T-helper 1 cell treated with Interleukin-12 subunit alpha and Interleukin-12 subunit beta and Interleukin-4 antibody, amounts not matched to agents 30 ng/mL and 1 ng/mL, for 36 hours (primary cell): Measurements from ENCODE around the gene CTNNA2. TPM values are rescaled to one million over a fixed set of nuclear protein-coding genes. Genes with fewer than 3 reads are reported as not detected.

Experiments
- intact Hi-C: fragments of 100-400 bp; cut with micrococcal nuclease; formaldehyde crosslinking; loops from one replicate; pipeline ENCODE4 v1.15.1; 2024
- total RNA-seq: library from RNA; stranded (reverse); gene quantifications from 2 replicates; pipeline ENCODE4 v1.2.3, GENCODE V29; 2022

The CTNNA2 gene
- total RNA-seq, 1 donor from 2014 or later: not detected

DNA sequence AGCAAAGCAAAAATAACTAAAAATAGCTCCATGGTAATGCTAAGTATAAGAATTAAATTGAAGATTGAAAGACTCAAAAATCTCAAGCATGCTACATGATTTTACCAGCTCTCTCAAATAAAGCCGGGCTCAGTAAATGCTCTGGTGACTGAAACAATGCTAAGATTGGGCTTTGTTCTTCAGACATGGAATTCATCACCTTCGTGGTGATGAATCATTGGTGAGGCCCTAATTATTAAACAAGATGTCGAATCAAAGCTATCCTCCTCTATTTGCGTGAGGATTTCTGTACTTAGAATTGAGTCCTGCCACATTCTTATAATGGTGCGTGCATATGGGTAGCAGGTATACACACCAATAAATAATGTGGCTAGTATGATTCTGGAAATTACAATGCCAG, 850.5 kb downstream of the CTNNA2 start:
- intact Hi-C loops: no loop called here

DNA sequence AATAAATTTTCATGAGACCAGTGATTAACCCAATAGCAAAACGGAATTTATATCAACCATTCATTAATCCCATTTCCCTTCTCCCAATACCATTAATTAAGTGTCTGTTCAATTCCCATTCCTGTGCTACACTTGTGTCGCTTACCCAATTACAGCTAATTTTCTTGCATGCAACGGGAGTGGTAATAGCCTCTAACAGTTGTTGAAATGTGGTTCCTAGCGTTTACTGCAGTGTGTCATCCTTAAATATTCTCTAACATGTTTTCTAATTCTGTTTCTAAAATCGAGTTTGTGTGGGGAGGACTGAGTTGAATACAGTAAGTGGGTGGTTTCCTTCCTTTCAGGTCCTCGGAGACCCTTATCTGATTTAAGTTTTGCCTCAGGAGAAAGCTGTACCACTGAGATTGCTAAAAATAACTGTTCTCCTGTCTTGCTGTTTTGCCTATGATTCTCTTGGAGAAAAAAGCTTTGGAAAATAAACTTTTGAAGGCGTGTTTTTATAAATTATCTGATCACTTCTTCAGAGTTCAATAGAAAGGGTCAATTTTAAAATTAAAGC, 851.0 kb downstream of the CTNNA2 start:
- intact Hi-C loops: no loop called here

GRCh38 chr2:80364524-80365212, 851.8 kb downstream of the CTNNA2 start:
- intact Hi-C loops: no loop called here

- intact Hi-C loops: no loop called here
Observed at GRCh38 chr2:80365762-80366161, 852.9 kb downstream of the CTNNA2 start.

DNA sequence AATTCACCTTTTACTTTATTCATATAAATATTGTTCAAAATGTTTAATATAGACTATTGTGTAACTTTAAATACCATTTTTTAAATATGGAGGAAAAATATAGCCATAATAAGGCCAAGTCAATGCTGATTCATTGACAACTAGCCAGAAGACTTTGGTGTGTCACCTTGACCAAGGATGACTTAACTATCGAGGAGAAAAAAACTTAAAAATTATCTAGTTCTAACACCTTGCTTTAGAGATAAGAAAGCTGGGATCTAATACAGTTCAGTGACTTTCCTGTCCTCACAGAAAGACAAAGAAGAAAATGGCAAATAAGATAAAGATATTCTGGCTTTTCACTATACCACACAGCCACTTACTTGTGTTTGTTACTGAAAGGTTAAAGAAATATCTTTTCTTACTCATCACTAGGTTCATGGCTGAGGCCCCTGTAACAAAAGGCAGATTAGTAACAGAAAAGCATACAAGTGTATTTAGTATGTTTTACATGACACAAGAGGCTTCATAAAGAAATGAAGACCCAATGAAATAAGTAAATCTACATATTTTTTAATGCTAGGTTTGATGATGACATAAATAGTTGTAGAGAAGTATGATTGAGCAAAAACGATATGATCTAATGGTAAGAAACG, 857.6 kb downstream of the CTNNA2 start:
- intact Hi-C loops: no loop called here

DNA sequence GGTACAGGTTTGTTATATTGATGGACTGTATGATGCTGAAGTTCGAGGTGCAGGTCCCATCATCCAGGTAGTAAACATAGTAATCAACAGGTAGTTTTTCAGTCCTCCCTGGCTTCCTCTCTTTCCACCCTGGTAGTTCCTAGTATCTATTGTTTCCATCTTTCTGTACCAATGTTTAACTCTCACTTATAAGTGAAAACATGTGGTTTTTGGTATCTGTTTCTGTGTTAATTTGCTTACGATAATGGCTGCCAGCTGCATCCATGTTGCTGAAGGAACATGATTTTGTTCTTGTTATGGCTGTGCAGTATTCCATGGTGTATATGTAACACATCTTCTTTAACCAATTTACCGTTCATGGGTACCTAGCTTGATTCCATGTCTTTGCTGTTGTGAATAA, 861.3 kb downstream of the CTNNA2 start:
- intact Hi-C loops: no loop called here

DNA sequence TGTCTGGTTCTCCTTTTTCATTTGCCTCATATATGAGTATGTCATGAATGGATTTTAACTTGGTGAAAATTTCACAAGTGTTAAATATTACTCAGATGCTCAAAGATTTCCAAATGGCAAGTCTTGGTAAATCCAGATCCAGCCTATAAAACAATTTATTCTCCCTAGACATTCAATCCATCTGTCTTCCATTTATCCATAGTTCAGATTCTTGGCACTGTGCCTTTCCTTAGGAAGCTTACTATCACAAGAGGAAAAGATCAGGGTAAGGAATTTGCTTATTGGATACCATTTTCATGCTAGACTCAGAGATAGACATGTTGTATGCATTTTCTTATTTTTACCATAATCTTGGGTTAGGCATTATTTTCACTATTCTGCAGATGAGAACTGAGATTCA, 864.2 kb downstream of the CTNNA2 start:
- intact Hi-C loops: no loop called here

DNA sequence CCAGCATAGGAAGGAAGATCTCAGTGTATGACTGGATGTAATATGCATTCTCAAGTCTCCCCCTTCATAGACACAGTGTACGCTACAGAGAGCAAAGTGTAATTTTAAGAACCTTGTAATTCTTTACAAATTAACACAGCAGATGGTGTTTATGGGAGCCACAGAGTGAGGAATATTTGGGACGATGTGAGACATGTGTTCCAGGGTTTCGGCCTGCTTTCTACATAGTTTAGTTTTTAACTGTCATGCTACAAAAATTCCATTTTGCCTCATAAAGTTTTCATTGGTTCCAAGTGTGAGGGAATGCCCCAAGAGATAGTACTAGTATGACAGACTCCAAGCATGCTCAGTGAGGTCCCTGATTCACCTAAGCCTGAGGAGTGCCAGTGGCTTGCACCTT, 867.9 kb downstream of the CTNNA2 start:
- intact Hi-C loops: no loop called here

- intact Hi-C loops: no loop called here
Observed at GRCh38 chr2:80381666-80382065, 868.8 kb downstream of the CTNNA2 start.

DNA sequence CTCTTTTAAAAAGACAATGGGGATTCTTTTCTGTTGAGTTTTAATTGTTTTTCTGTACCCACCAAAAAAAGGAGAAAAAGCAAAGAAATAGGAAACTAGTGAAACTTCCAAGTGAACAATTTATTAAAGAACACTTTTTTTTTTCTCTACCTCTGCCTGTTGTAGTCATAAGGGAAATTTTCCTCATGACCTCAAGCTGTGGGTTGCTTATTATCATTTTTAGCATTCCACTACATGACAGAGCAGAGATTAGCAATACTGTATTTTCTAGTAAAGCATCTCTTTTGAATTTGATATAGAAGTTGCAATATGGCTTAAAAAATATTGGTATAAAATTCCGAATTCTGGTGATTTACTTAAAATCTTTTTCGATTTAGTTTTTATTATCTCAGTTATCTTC, 879.6 kb downstream of the CTNNA2 start:
- intact Hi-C loops: no loop called here

GRCh38 chr2:80393991-80394390, 881.1 kb downstream of the CTNNA2 start:
- intact Hi-C loops: no loop called here

DNA sequence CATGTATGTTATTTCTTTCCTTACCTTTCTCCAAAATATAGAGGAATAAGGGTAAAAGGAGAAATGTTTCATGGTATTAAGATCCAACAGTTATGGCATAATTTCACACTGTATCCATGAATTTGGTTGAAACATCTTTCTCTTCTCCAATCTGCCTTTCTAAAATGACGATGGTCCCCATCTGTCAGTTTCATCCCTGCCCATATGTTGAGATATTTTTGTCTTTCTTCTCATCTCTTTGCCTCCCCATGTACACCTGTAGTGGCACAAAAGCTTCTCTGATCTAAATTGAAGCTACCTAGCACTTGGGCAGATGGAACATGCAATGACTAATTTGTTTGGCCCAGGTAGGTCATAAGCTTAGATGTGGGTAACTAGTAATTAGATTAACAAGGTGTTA, 882.4 kb downstream of the CTNNA2 start:
- intact Hi-C loops: no loop called here

DNA sequence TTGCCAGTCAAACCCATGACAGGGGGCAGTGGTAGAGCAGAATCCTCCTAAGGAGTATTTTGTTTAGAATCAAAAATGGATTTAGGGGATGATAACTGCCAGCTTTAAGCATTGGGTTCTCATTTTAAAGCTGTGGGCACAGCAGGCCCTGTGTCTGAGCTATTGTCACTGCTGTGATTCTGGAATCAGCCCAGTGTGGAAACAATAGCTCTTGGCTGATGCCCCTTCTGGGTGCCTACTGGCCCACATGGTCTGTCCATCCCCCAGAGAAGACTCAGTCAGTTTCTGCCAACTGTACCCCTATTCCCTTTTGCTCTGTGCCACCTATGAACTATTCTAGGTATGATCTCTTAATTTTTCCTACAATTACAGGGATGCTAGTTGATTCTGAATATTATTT, 883.4 kb downstream of the CTNNA2 start:
- intact Hi-C loops: no loop called here

DNA sequence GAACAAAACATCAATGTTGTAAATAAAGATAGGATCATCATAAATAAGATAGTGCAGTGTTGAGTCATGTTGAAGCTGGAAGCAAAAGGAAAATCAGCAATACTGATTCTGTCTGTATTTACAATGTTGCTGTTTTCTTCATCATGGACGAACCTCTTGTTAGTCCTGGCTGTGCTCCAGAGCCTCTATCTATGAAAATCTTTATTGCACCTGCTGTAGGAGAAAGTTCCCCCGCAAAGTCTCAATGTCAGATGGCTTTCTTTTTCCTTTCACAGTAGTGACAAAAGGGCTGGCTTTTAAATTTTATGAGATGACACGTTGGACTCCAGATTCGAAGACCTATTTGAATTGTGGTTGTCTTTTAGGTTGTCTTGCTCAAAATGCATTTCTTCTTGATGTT, 890.2 kb downstream of the CTNNA2 start:
- intact Hi-C loops: no loop called here

DNA sequence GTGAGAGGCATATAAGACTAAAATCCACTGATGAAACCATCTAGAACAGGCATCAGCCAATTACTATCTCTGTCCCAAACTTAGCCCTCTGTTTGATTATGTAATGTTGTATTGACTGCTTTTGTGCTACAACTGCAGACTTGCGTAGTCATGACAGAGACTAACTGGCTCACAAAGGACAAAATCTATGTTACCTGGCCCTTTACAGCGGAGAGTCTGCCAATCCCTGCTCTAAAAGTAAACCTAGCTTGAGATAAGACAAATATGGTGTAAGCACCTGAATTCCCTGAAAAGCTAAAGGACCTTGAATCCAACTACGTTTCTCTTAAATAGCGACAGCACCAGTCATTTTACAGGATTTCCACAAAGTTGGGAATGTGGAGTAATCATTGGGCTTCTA, 894.5 kb downstream of the CTNNA2 start:
- intact Hi-C loops: no loop called here

DNA sequence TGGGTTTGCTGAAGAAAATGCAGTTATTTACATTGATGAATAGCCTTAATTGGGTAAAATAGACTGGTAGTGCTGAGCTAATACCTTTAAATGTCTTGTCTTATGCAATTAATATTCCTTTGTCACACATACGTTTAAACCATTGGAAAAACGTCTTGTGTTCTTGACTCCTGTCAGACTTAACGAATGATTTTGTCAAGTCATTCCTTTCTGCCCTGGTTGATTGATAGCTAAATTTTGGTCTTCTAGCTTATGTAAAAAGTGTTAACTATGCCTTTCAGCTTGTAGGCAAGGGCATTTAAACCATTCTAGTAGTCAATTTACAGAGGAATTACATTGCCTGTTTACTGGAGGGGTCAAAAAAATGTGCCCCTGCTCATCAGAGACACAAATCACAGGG, 897.5 kb downstream of the CTNNA2 start:
- intact Hi-C loops: no loop called here

- intact Hi-C loops: no loop called here
Observed at GRCh38 chr2:80413136-80413535, 900.3 kb downstream of the CTNNA2 start.

DNA sequence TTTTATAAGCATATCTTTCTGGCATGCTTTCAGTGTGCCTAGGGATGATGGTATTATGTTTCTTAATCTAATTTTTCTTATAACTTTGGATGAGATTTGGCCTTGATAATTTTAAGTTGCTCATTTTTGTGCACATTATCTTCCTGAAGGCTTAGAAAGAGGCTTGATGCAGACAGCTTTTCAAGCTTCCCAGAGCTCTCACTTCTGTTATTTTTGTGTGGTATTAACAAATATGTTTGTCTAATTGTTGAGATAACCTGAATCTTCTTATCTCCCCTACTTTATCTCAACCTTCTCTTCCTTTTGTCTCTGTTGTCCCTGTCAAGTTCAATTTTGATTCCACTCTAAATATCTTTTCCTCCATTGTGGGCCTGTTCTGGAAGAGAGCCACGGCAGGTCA, 904.9 kb downstream of the CTNNA2 start:
- intact Hi-C loops: no loop called here

GRCh38 chr2:80420530-80421208, 907.8 kb downstream of the CTNNA2 start:
- intact Hi-C loops: no loop called here

DNA sequence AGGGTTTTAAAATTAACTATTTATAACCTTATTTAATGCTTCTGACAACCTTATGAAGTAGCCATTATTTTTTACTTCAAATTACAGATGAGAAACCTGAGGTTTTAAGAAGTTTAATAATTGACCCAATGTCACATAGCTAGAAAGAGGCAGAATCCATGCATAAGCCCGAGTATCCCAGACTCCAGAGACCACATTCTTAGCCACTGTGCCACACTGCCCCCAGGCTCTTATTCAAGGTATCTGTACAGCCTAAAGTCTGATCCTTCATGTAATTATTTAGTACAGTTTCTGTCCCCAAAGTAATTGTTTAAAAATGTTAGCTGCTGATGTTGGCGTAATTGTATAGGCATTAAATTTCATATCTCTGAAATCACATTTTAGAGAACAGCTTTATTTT, 916.4 kb downstream of the CTNNA2 start:
- intact Hi-C loops: no loop called here

DNA sequence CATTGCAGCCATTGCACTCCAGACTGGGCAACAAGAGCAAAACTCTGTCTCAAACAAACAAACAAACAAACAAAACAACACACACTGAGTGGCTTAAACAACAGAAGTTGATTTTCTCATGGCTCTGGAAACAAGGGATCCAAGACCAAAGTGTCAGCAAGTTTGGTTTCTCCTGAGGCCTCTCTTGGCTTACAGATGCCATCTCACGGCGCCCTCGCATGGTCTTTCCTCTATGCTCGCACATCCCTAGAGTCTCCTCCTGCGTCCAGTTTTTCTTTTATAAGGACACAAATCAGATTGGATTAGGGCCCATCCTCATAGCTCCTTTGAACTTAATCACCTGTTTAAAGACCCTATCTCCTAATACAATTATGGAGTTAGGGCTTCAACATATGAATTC, 925.1 kb downstream of the CTNNA2 start:
- intact Hi-C loops: no loop called here

- intact Hi-C loops: no loop called here
Observed at GRCh38 chr2:80438686-80439085, 925.8 kb downstream of the CTNNA2 start.
